Adrenal gland (tissue), 12 donors: ENCODE data around the gene C9. TPM values are rescaled to one million over a fixed set of nuclear protein-coding genes. Genes with fewer than 3 reads are reported as not detected.
A peak's percentile ranks its signal among the peaks of the same experiment; 100 is the strongest.
"Not testable (repeated sequence)": the region's sequence is repeated elsewhere in the genome, so short reads cannot be mapped to it uniquely, and the experiment has no call there.

Source experiments
- DNase-seq, 7 donors: peaks; one replicate each; pipeline ENCODE4 v3.0.0-alpha.2; 2019 to 2020
- H3K27ac ChIP-seq, 5 donors: fragments of 200-600 bp; sonication (generic) in 4 of 5; 1 replicate in 3 of 5; 2 replicates in 2 of 5; pipeline versions ENCODE4 v1.5.1 to v1.8.0; 2016 to 2020; ENCODE audit warnings: mild to moderate bottlenecking in 1 of 5
- H3K27me3 ChIP-seq: fragments of 200-600 bp; 2 replicates; pipeline ENCODE4 v1.8.0; 2021
- H3K36me3 ChIP-seq, 2 donors: fragments of 200-600 bp; replicated peaks in 1 of 2; 1 replicate in 1 of 2; 2 replicates in 1 of 2; pipeline versions ENCODE4 v1.5.1 to v1.8.0; 2018 to 2022
- H3K4me1 ChIP-seq, 2 donors: fragments of 200-600 bp; replicated peaks in 1 of 2; 1 replicate in 1 of 2; 2 replicates in 1 of 2; pipeline versions ENCODE4 v1.5.1 to v1.8.0; 2018 to 2021
- H3K4me3 ChIP-seq, 4 donors: fragments of 200-600 bp; sonication (generic) in 3 of 4; one replicate each; pipeline ENCODE4 v1.5.1; 2016 to 2018
- H3K9me3 ChIP-seq, 3 donors: fragments of 200-600 bp; sonication (generic) in 1 of 3; replicated peaks in 1 of 3; 1 replicate in 2 of 3; 2 replicates in 1 of 3; pipeline versions ENCODE4 v1.5.1 to v1.8.0; 2016 to 2021
- POLR2A ChIP-seq, 2 donors: fragments of 450-650 bp; IDR thresholded peaks; one replicate each; pipeline ENCODE4 v1.6.1; 2017; ENCODE audit warnings: antibody characterized with exemption in 2 of 2, mild to moderate bottlenecking in 2 of 2, moderate library complexity in 1 of 2
- WGBS, 4 donors: extraction: QIAGEN DNeasy Blood & Tissue Kit in 2 of 4; methylation state at CpG; one replicate each; pipeline versions ENCODE4 v1.1.5 to v1.1.7; 2013 to 2017; 5-methylcytosine and 5-hydroxymethylcytosine counted together
- intact Hi-C, 2 donors: fragments of 100-400 bp; cut with DNase I; formaldehyde crosslinking; loops; one replicate each; pipeline versions ENCODE4 v1.14.1 to v1.15.0; 2022 to 2023
- polyA plus RNA-seq, 3 donors: library from polyadenylated mRNA; stranded (reverse); fragments of 200-250 nt in 2 of 3; fragments of 350-450 nt in 1 of 3; fragmentation: Illumina TruSeq in 1 of 3; extraction: RNeasy Lipid Tissue Mini Kit (QIAGEN cat#74804) in 1 of 3; gene quantifications; one replicate each; pipeline ENCODE4 v1.2.3, GENCODE V29; 2013 to 2014
- total RNA-seq, 9 donors: library from RNA; depleted of rRNA in 4 of 9; stranded (reverse); fragments of >200 nt in 4 of 9; fragments of 120-200 nt in 1 of 9; fragmentation: NEBNext Ultra II Directional in 1 of 9; extraction: Animal tissue kit (Norgen Biotek cat#: 25700) in 1 of 9; gene quantifications; one replicate each; pipeline versions ENCODE4 v1.1.0 to v1.2.4, GENCODE V29; 2013 to 2023
- TF ChIP-seq, protein P1 (sequence below), 6 experiments: fragments of 450-650 bp in 4 of 6; fragments of 200-600 bp in 2 of 6; sonication (generic) in 1 of 6; IDR thresholded peaks; 1 replicate in 5 of 6; 2 replicates in 1 of 6; pipeline versions ENCODE4 v1.5.1 to v1.8.0; 2016 to 2021; ENCODE audit warnings: antibody characterized with exemption in 6 of 6, mild to moderate bottlenecking in 2 of 6, moderate library complexity in 1 of 6
- donor health status: healthy with polysubstance abuse.
- donor health status: Bipolar disorder and iron deficiency.
- donor health status: DM: yes; HTN: yes; CAD: no.
- donor health status: DM: no; HTN: no; CAD: no.
- donor health status: DM: no; HTN: no; CAD: no.
- donor health status: DM: yes; HTN: yes; CAD: no.

Gene C9
- total and polyA plus RNA-seq, 12 donors, result 0.07 to 0.54 (median 0.40) TPM; not detected in 5

DNA sequence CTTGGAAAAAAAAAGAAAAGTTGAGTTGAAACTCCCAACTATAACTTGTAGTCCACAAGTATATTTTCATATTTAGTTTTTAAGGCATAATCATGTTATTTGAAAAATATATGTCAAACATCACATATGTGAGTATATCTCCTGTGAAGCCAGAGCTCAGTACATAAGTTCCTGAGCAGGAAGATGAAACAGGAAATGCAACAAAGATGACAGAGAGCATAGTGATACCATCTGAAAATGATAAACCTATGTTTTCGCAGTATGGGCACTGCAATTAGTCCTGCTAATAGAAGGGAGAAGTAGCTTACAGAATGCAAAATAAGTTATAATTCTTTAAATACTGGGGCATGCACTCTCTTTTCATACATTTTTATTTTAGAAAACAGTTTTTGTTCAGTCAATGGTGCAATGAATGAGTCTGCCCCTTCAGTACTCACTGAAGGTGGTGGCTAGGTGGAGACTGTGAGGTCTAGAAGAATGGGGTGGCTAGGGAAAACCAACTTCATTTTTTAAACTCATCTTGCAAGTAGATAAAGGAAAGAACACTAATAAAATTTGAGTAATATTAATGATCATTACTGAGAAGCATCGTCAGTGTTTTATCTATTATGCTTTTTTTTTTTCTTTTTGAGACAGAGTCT is 90.9 kb downstream of the C9 start:
- Histone ChIP-seq H3K4me3 (no peak overlapping the region), H3K27ac (peak overlapping the region in 3 of 5 donors; percentile 30 to 58 (median 31))

DNA sequence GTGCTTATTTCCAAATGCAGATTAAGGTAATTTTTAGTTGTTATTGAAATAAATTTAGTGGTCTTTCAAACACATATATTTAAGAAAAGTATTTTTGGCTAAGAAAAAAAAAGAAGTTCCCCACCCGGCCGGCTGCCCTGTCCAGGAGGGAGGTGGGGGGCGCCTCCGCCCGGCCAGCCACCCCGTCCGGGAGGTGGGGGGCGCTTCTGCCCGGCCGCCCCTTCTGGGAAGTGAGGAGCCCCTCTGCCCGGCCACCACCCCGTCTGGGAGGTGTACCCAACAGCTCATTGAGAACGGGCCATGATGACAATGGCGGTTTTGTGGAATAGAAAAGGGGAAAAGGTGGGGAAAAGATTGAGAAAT is 91.4 kb downstream of the C9 start:
- H3K9me3 ChIP-seq, H3K27me3 ChIP-seq, intact Hi-C loops, DNase-seq, H3K4me1 ChIP-seq, H3K36me3 ChIP-seq, H3K4me3 ChIP-seq: not testable (repeated sequence)
- 69 to 83% (median 72%) methylated on average over 12 to 14 of the region's 14 CpGs for WGBS, 4 donors
- peak overlapping the region in 1 of 5 donors; percentile 58 for H3K27ac ChIP-seq

More for the DNA sequence above, 90.9 kb downstream of the C9 start:
- Histone ChIP-seq H3K9me3 (no peaks in the 10 kb centered on the region), H3K4me1 (no peaks in the 10 kb centered on the region), H3K27me3 (no peaks in the 10 kb centered on the region), H3K36me3 (no peaks in the 10 kb centered on the region)
- intact Hi-C loops, result no loop called here
- TF ChIP-seq, protein P1, sequence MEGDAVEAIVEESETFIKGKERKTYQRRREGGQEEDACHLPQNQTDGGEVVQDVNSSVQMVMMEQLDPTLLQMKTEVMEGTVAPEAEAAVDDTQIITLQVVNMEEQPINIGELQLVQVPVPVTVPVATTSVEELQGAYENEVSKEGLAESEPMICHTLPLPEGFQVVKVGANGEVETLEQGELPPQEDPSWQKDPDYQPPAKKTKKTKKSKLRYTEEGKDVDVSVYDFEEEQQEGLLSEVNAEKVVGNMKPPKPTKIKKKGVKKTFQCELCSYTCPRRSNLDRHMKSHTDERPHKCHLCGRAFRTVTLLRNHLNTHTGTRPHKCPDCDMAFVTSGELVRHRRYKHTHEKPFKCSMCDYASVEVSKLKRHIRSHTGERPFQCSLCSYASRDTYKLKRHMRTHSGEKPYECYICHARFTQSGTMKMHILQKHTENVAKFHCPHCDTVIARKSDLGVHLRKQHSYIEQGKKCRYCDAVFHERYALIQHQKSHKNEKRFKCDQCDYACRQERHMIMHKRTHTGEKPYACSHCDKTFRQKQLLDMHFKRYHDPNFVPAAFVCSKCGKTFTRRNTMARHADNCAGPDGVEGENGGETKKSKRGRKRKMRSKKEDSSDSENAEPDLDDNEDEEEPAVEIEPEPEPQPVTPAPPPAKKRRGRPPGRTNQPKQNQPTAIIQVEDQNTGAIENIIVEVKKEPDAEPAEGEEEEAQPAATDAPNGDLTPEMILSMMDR (IDR thresholded peaks at IDR 0.05), result no peak
- no peak for TF ChIP-seq POLR2A (IDR thresholded peaks at IDR 0.05)
- DNase-seq, result no peak
- WGBS, 4 donors, result 78 to 84% (median 80%) methylated on average over 2 of the region's 2 CpGs

DNA sequence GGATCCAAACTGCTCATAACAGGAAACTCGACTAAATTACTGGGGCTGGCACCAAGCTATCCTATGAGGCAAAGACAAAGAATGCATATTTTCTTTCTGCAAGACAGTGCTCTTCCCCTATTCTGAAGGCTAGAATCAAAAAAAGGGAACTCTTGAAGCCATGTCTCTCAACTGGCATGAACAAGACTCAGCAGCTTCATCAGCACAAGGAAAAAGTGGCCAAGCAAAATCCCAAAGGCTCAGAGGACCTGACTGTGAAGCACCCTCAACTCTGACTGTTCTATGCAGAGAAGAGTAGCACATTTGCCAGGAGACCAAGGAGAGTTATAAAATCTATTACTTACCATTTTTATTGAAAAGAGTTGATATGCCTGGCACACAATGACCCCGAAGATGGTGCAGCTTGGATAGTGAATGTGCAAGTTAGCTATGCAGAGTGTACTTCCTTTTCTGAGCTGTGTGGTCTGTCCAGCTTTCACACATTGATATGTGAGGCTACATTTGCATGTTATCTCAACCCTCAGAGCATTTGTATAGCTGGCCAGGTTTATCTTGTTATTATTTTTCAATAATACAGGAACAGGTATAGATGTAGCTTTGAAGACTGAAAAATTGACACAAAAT is 94.0 kb downstream of the C9 start:
- H3K36me3 ChIP-seq, result no peaks in the 10 kb centered on the region
- intact Hi-C loops, result no loop called here
- WGBS, 4 donors, result 65 to 73% (median 73%) methylated on average over 2 of the region's 2 CpGs
- peak overlapping the region in 2 of 5 donors; percentile 8 to 36 for H3K27ac ChIP-seq
- H3K9me3 ChIP-seq, result no peaks in the 10 kb centered on the region
- H3K4me1 ChIP-seq, result no peaks in the 10 kb centered on the region
- TF ChIP-seq, protein P1 (IDR thresholded peaks at IDR 0.05), result no peak
- TF ChIP-seq POLR2A (IDR thresholded peaks at IDR 0.05), result no peak
- H3K27me3 ChIP-seq, result no peaks in the 10 kb centered on the region
- no peak for DNase-seq
- H3K4me3 ChIP-seq, result no peak overlapping the region

DNA sequence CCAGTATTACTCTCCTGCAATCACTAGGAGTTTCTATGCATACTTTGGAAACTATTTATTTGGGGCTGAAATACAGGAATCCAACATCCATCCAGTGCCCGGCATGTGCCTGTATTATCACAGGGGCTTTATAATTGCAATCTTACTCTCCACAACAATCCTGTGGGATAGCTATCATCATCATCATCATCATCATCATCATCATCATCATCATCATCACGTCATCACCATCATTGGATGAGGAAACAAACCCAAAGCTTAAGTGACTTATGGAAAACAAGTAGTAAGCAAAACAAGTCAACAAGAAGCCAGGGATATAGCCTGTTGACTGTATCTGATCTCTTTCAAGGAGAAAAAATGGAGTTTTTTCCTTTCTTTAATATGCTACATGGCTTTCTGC is 97.1 kb downstream of the C9 start:
- Histone ChIP-seq H3K4me3 (no peak overlapping the region), H3K27ac (no peak overlapping the region), H3K36me3 (no peaks in the 10 kb centered on the region), H3K9me3 (no peaks in the 10 kb centered on the region), H3K27me3 (no peaks in the 10 kb centered on the region), H3K4me1 (no peaks in the 10 kb centered on the region)
- intact Hi-C loops, result no loop called here
- 63 to 88% (median 82%) methylated on average over 2 of the region's 2 CpGs for WGBS, 4 donors
- no peak for DNase-seq
- no peak for TF ChIP-seq POLR2A (IDR thresholded peaks at IDR 0.05)
- TF ChIP-seq, protein P1 (IDR thresholded peaks at IDR 0.05), result no peak

DNA sequence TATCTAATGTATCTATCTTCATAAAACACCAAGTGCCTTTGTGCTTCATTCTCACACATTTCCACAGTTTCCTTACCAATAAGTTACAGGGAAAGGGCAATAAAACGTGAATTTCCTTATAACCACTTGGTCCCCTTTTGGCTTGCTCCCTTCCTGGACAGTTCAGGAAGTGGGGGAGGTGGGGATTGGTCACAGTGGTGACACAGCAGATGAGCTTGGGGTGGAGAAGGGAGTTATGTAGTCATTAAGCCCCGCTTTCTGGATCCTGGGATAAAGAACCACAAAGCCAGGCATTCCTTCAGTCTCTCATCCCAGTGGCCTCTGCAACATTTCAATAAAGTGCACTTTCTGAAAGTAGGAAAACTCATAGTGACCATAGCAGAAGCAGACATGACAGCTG is 97.9 kb downstream of the C9 start:
- H3K4me1 ChIP-seq, result no peaks in the 10 kb centered on the region
- no peaks in the 10 kb centered on the region for H3K27me3 ChIP-seq
- WGBS, 4 donors, result 0 to 35% (median 0%) methylated on average over 2 of the region's 2 CpGs
- intact Hi-C loops, result no loop called here
- no peak for DNase-seq
- no peaks in the 10 kb centered on the region for H3K36me3 ChIP-seq
- no peak overlapping the region for H3K4me3 ChIP-seq
- TF ChIP-seq, protein P1 (IDR thresholded peaks at IDR 0.05), result no peak
- no peak for TF ChIP-seq POLR2A (IDR thresholded peaks at IDR 0.05)
- H3K9me3 ChIP-seq, result no peaks in the 10 kb centered on the region
- no peak overlapping the region for H3K27ac ChIP-seq
